Hepatocyte (in vitro differentiated cells): ENCODE measurements around the gene SLC37A1. TPM values are rescaled to one million over a fixed set of nuclear protein-coding genes. Genes with fewer than 3 reads are reported as not detected.

Source experiments
- DNase-seq: peaks from one replicate; pipeline ENCODE4 v3.0.0-alpha.2; 2016; ENCODE audit warnings: low spot score
- H2AFZ ChIP-seq: fragments of 200-600 bp; sonication (generic); 2 replicates; pipeline ENCODE4 v1.6.0; 2016; ENCODE audit warnings: antibody characterized with exemption, mild to moderate bottlenecking
- H3K27ac ChIP-seq: fragments of 200-600 bp; sonication (generic); 2 replicates; pipeline ENCODE4 v1.5.1; 2016; ENCODE audit warnings: mild to moderate bottlenecking
- H3K27me3 ChIP-seq: fragments of 200-600 bp; sonication (generic); 2 replicates; pipeline ENCODE4 v1.6.1; 2016
- H3K36me3 ChIP-seq: fragments of 200-600 bp; sonication (generic); replicated peaks from 2 replicates; pipeline ENCODE4 v1.5.1; 2016; ENCODE audit warnings: low read depth; ENCODE audit not compliant: insufficient read depth
- H3K4me1 ChIP-seq: fragments of 200-600 bp; sonication (generic); 2 replicates; pipeline ENCODE4 v1.5.1; 2016; ENCODE audit warnings: mild to moderate bottlenecking, moderate library complexity; ENCODE audit not compliant: insufficient read depth
- H3K4me2 ChIP-seq: fragments of 200-600 bp; sonication (generic); 2 replicates; pipeline ENCODE4 v1.6.0; 2016
- H3K4me3 ChIP-seq: fragments of 200-600 bp; sonication (generic); 2 replicates; pipeline ENCODE4 v1.5.1; 2016; ENCODE audit warnings: mild to moderate bottlenecking
- H3K79me2 ChIP-seq: fragments of 200-600 bp; sonication (generic); 2 replicates; pipeline ENCODE4 v1.6.0; 2017; ENCODE audit warnings: mild to moderate bottlenecking
- H3K9me2 ChIP-seq: fragments of 200-600 bp; sonication (generic); replicated peaks from 2 replicates; pipeline ENCODE4 v1.6.0; 2017; ENCODE audit warnings: mild to moderate bottlenecking; ENCODE audit not compliant: insufficient read depth
- H3K9me3 ChIP-seq: fragments of 200-600 bp; sonication (generic); 2 replicates; pipeline ENCODE4 v1.5.1; 2016; ENCODE audit warnings: low read depth, mild to moderate bottlenecking
- H4K20me1 ChIP-seq: fragments of 200-600 bp; sonication (generic); 2 replicates; pipeline ENCODE4 v1.6.0; 2016; ENCODE audit warnings: mild to moderate bottlenecking; ENCODE audit not compliant: insufficient read depth, poor library complexity, severe bottlenecking
- EZH2 ChIP-seq: fragments of 200-600 bp; sonication (generic); IDR thresholded peaks from 2 replicates; pipeline ENCODE4 v1.6.1; 2016; ENCODE audit warnings: antibody characterized with exemption, mild to moderate bottlenecking, borderline replicate concordance
- EZH2phosphoT487 ChIP-seq: fragments of 200-600 bp; sonication (generic); IDR thresholded peaks from one replicate; pipeline ENCODE4 v1.6.1; 2018; ENCODE audit warnings: antibody characterized with exemption, mild to moderate bottlenecking, low read depth, moderate library complexity; ENCODE audit not compliant: unreplicated experiment, severe bottlenecking
- WGBS: methylation state at CpG from one replicate; pipeline ENCODE4 v1.1.6; 2016; ENCODE audit warnings: low lambda C conversion rate; ENCODE audit errors: missing lambda C conversion rate; 5-methylcytosine and 5-hydroxymethylcytosine counted together
- polyA plus RNA-seq: library from polyadenylated mRNA; unstranded; fragments of >200 nt; fragmentation: Nextera tagmentation; extraction: Ambion mirVana; gene quantifications from 2 replicates; pipeline ENCODE4 v1.2.1, GENCODE V29; 2016
- total RNA-seq: library from RNA; depleted of rRNA; stranded (reverse); fragments of >200 nt; gene quantifications from 2 replicates; pipeline ENCODE4 v1.2.3, GENCODE V29; 2014
- TF ChIP-seq, protein P1 (sequence below): fragments of 200-600 bp; sonication (generic); IDR thresholded peaks from 2 replicates; pipeline ENCODE4 v1.5.1; 2016; ENCODE audit warnings: antibody characterized with exemption, mild to moderate bottlenecking; ENCODE audit not compliant: poor library complexity

SLC37A1 gene
- total and polyA plus RNA-seq, 2 experiments from 2014 or later, result 17.9 to 18.5 TPM

- peak overlapping the region; percentile 97 for H3K4me2 ChIP-seq
- TF ChIP-seq EZH2phosphoT487, result no peak
- TF ChIP-seq EZH2, result no peak
- TF ChIP-seq, protein P1, sequence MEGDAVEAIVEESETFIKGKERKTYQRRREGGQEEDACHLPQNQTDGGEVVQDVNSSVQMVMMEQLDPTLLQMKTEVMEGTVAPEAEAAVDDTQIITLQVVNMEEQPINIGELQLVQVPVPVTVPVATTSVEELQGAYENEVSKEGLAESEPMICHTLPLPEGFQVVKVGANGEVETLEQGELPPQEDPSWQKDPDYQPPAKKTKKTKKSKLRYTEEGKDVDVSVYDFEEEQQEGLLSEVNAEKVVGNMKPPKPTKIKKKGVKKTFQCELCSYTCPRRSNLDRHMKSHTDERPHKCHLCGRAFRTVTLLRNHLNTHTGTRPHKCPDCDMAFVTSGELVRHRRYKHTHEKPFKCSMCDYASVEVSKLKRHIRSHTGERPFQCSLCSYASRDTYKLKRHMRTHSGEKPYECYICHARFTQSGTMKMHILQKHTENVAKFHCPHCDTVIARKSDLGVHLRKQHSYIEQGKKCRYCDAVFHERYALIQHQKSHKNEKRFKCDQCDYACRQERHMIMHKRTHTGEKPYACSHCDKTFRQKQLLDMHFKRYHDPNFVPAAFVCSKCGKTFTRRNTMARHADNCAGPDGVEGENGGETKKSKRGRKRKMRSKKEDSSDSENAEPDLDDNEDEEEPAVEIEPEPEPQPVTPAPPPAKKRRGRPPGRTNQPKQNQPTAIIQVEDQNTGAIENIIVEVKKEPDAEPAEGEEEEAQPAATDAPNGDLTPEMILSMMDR, result no peak
- no peaks in the 10 kb centered on the region for H3K36me3 ChIP-seq
- H3K27me3 ChIP-seq, result no peaks in the 10 kb centered on the region
- no peak for DNase-seq
- peaks cover 49% of the 10 kb centered on the region for H3K79me2 ChIP-seq
- peak overlapping the region; percentile 75 for H3K27ac ChIP-seq
- H2AFZ ChIP-seq, result peak overlapping the region; percentile 91
- H4K20me1 ChIP-seq, result no peaks in the 10 kb centered on the region
- WGBS, result 13% methylated on average over 5 of the region's 5 CpGs
- H3K9me3 ChIP-seq, result no peaks in the 10 kb centered on the region
- H3K9me2 ChIP-seq, result no peaks in the 10 kb centered on the region
- peaks cover 33% of the 10 kb centered on the region for H3K4me1 ChIP-seq
- H3K4me3 ChIP-seq, result peak overlapping the region; percentile 76
Observed at GRCh38 chr21:42514883-42515228, 1.2 kb downstream of the SLC37A1 start.

GRCh38 chr21:42515708-42516502, 2.3 kb downstream of the SLC37A1 start:
- peaks cover 33% of the 10 kb centered on the region for H3K4me1 ChIP-seq
- TF ChIP-seq, protein P1, result no peak
- TF ChIP-seq EZH2 (no peak), EZH2phosphoT487 (no peak)
- peak overlapping the region; percentile 97 for H3K4me2 ChIP-seq
- H3K9me3 ChIP-seq, result no peaks in the 10 kb centered on the region
- H3K27ac ChIP-seq, result peak overlapping the region; percentile 75
- no peaks in the 10 kb centered on the region for H3K27me3 ChIP-seq
- no peaks in the 10 kb centered on the region for H3K36me3 ChIP-seq
- H3K4me3 ChIP-seq, result no peak overlapping the region
- DNase-seq, result peak; percentile 65
- WGBS, result 66% methylated on average over 12 of the region's 12 CpGs
- H4K20me1 ChIP-seq, result no peaks in the 10 kb centered on the region
- H3K9me2 ChIP-seq, result no peaks in the 10 kb centered on the region
- peaks cover 59% of the 10 kb centered on the region for H3K79me2 ChIP-seq
- no peak overlapping the region for H2AFZ ChIP-seq

DNA sequence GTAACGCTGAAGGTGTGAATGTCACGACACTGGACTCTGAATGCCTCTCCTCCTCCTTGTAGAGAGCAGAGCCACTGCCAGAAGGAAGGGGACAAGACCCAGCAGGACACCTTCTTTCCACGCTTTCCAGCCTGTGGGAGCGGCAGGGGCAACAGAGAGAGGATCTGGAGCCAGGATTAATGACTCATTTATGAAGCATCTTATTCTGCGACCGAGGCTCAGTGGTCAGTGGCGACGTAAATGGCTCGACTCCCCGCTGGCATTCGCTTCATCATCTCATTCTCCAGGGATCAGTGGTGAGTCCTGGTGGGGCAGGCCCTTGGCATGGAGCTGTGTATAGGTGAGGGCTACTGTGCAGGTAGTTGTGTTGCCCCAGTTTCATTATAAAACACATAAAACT, 4.6 kb downstream of the SLC37A1 start:
- peaks cover 33% of the 10 kb centered on the region for H3K4me1 ChIP-seq
- H3K4me3 ChIP-seq, result no peak overlapping the region
- no peak overlapping the region for H3K27ac ChIP-seq
- H3K9me3 ChIP-seq, result no peaks in the 10 kb centered on the region
- TF ChIP-seq, protein P1, result no peak
- TF ChIP-seq EZH2phosphoT487 (no peak), EZH2 (no peak)
- H3K79me2 ChIP-seq, result peaks cover 78% of the 10 kb centered on the region
- H2AFZ ChIP-seq, result no peak overlapping the region
- H3K9me2 ChIP-seq, result no peaks in the 10 kb centered on the region
- no peaks in the 10 kb centered on the region for H4K20me1 ChIP-seq
- WGBS, result 88% methylated on average over 11 of the region's 11 CpGs
- H3K27me3 ChIP-seq, result no peaks in the 10 kb centered on the region
- H3K4me2 ChIP-seq, result no peak overlapping the region
- H3K36me3 ChIP-seq, result no peaks in the 10 kb centered on the region
- DNase-seq, result no peak
